Activated T-cell treated with anti-CD3 and anti-CD28 coated beads, Interleukin-2, amount 50 U/mL, for 4 hours (primary cell): ENCODE measurements around the gene EPHB1. TPM values are rescaled to one million over a fixed set of nuclear protein-coding genes. Genes with fewer than 3 reads are reported as not detected.

Experiments used
- ATAC-seq, 2 donors: fragments of 200-7000 bp; cut with Tn5 transposase; one replicate each; pipeline ENCODE4 v1.10.0; 2021
- DNase-seq: peaks from one replicate; pipeline ENCODE4 v3.0.0-alpha.2; 2020
- H3K27me3 Mint-ChIP-seq: one replicate; pipeline ENCODE4 v1.8.0; 2021; ENCODE audit warnings: low read depth, mixed read lengths
- H3K36me3 Mint-ChIP-seq: one replicate; pipeline ENCODE4 v1.8.0; 2022; ENCODE audit warnings: mixed read lengths; ENCODE audit not compliant: insufficient read depth
- H3K4me1 Mint-ChIP-seq: one replicate; pipeline ENCODE4 v1.8.0; 2021; ENCODE audit warnings: low read depth, mixed read lengths
- H3K4me3 Mint-ChIP-seq: one replicate; pipeline ENCODE4 v1.8.0; 2021; ENCODE audit warnings: mild to moderate bottlenecking, moderate library complexity, mixed read lengths
- H3K9me3 Mint-ChIP-seq: one replicate; pipeline ENCODE4 v1.8.0; 2021; ENCODE audit warnings: mixed read lengths
- total RNA-seq, 3 donors: library from RNA; stranded (reverse); gene quantifications; one replicate each; pipeline ENCODE4 v1.2.1, GENCODE V29; 2021

The EPHB1 gene
- total RNA-seq, 3 donors from 2014 or later, result 0.50 to 0.71 (median 0.68) TPM

DNA sequence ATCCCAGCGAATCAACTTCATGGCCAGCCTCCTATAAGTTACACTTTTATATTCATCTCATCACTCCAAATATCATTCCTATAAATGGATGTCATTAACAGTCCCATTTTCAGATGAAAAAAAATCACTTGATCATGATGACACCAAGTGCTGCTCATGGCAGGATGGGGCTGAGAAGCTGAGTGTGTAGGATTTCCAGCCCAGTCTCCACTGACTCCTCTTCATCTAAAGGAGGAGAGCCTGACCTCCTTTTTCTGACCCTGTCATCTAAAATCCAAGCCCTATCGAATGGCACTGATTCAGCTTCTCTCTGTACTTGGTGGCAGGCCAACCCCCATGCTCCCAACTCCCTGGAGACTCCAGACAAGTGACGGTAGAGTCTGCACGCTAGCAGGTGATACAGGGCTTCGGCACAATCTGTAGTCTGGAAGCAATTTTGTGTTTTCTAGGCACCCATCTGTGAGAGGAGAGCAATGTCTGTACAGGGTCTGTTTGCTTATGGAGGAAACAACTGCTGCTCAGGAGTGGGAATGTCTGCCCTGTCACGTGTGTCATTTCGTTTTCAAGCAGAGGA is 103.2 kb downstream of the EPHB1 start:
- no peaks in the 10 kb centered on the region for H3K4me1 Mint-ChIP-seq
- DNase-seq, result no peak
- H3K9me3 Mint-ChIP-seq, result no peaks in the 10 kb centered on the region

DNA sequence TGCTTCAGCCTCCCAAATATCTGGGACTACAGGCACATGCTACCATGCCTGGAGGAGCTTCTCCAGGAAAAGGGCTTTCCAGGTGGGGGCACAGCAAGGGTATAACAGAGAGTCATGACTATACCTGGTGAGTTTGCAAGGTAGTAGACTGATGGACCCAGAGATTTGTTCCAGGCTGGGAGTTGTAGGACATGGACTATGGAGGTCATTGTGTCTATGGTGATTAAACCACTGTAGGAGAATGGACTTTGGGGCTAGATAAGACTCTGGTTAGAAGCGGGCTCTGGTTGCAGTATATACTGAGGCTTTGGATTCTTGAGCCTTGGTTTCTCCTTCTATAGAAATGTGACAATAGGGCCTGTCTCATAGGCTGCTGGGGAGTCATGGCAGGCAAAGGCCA is 104.7 kb downstream of the EPHB1 start:
- no peaks in the 10 kb centered on the region for H3K36me3 Mint-ChIP-seq
- ATAC-seq (no peak), DNase-seq (no peak)
- peaks cover 4% of the 10 kb centered on the region for H3K4me1 Mint-ChIP-seq
- no peaks in the 10 kb centered on the region for H3K27me3 Mint-ChIP-seq
- H3K9me3 Mint-ChIP-seq, result no peaks in the 10 kb centered on the region
- no peak overlapping the region for H3K4me3 Mint-ChIP-seq

More for the DNA sequence above, 103.2 kb downstream of the EPHB1 start:
- H3K4me3 Mint-ChIP-seq, result no peak overlapping the region
- ATAC-seq, result no peak
- no peaks in the 10 kb centered on the region for H3K36me3 Mint-ChIP-seq
- peaks cover under 1% of the 10 kb centered on the region for H3K27me3 Mint-ChIP-seq

DNA sequence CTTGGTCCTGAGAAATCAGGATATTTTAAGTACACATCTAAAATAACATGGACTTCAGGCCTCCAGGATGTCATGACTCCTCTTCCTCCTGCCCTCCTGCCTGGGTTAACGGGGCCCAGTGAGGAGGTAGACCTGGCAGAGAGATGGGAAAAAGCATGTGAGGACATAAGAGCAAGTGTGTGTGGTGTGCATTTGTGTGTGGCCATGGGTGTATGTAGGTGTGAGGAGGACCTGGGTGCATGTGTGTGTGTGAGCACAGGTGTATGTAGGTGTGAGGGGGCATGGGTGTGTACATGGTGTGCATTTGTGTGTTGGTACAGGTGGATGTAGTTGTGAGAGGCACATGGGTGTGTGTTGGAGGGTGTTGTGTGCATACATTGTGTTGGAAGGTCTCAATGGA is 105.4 kb downstream of the EPHB1 start:
- H3K9me3 Mint-ChIP-seq, result no peaks in the 10 kb centered on the region
- H3K27me3 Mint-ChIP-seq, result no peaks in the 10 kb centered on the region
- no peak for ATAC-seq
- H3K4me1 Mint-ChIP-seq, result peaks cover 4% of the 10 kb centered on the region
- H3K36me3 Mint-ChIP-seq, result no peaks in the 10 kb centered on the region
- no peak for DNase-seq
- H3K4me3 Mint-ChIP-seq, result no peak overlapping the region

DNA sequence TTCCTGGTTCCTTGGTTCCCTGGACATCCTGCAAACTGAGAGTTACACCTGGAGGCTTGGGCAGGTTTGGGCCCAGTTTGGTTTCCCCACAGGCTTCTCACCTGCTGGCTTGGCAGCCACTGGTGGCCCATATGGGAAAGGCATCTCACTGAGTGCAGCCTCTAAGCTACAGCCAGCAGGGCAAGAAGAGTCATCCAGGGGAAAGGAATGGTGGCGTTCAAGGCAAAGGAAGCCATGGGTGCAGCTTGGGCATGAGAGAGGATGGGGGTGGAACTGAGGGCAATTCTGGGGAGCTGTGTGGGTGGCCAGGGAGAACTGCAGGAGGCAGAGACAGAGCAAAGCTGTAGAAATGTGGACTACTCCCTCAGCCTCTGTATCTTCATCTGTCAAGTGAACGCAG is 106.4 kb downstream of the EPHB1 start:
- H3K27me3 Mint-ChIP-seq, result peaks cover 1% of the 10 kb centered on the region
- H3K4me1 Mint-ChIP-seq, result peaks cover 4% of the 10 kb centered on the region
- no peaks in the 10 kb centered on the region for H3K36me3 Mint-ChIP-seq
- no peak for ATAC-seq
- H3K9me3 Mint-ChIP-seq, result no peaks in the 10 kb centered on the region
- no peak for DNase-seq
- H3K4me3 Mint-ChIP-seq, result no peak overlapping the region

DNA sequence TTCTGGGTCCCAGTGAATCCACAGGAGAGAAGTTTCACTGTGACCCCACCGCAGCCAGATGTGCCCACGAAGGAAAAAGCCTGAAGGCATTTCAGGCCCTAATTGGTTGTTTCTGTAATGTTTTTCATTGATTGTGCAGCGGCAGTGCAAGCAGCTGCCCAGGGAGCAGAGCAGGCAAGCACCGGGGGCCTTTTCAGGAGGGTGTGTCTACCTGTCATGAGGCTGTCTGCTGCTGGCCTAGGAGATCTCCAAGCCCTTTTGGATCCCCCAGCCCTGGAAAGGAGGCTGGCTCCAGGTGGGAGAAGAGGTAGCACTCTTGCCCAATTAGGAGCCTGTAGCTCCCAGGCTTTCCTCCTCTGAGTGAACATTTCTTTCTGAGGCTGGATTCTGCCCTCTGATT is 108.8 kb downstream of the EPHB1 start:
- no peak overlapping the region for H3K4me3 Mint-ChIP-seq
- no peaks in the 10 kb centered on the region for H3K36me3 Mint-ChIP-seq
- H3K4me1 Mint-ChIP-seq, result peaks cover 4% of the 10 kb centered on the region
- DNase-seq (no peak), ATAC-seq (no peak)
- peaks cover 1% of the 10 kb centered on the region for H3K27me3 Mint-ChIP-seq
- no peaks in the 10 kb centered on the region for H3K9me3 Mint-ChIP-seq

DNA sequence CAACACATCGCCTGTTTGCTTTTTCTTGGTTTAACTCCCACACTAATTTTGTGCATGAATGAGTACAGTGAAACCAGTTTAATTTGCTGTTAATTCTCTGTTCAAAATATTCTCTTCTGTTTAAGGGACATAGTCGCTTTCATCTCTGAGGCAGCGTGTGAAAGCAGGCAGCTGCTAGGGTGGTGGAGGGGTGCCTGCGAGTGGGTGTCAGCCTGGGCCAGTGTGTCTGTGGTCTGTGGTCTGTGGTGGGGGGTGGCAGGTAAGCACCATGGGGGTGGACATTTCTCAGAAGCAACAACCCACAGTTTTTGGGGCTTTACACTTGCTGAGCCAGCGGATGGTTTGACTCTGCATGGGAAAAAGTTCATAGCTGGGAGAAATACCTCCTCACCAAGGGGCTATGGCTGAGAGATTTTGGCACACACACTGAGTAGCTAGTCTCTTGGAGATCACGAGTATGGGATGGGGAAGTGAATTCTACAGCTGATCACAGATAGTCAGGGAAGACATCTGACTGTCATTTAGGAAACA is 109.2 kb downstream of the EPHB1 start:
- DNase-seq (no peak), ATAC-seq (no peak)
- no peaks in the 10 kb centered on the region for H3K9me3 Mint-ChIP-seq
- H3K36me3 Mint-ChIP-seq, result no peaks in the 10 kb centered on the region
- H3K4me1 Mint-ChIP-seq, result peaks cover 4% of the 10 kb centered on the region
- H3K4me3 Mint-ChIP-seq, result no peak overlapping the region
- peaks cover 1% of the 10 kb centered on the region for H3K27me3 Mint-ChIP-seq

DNA sequence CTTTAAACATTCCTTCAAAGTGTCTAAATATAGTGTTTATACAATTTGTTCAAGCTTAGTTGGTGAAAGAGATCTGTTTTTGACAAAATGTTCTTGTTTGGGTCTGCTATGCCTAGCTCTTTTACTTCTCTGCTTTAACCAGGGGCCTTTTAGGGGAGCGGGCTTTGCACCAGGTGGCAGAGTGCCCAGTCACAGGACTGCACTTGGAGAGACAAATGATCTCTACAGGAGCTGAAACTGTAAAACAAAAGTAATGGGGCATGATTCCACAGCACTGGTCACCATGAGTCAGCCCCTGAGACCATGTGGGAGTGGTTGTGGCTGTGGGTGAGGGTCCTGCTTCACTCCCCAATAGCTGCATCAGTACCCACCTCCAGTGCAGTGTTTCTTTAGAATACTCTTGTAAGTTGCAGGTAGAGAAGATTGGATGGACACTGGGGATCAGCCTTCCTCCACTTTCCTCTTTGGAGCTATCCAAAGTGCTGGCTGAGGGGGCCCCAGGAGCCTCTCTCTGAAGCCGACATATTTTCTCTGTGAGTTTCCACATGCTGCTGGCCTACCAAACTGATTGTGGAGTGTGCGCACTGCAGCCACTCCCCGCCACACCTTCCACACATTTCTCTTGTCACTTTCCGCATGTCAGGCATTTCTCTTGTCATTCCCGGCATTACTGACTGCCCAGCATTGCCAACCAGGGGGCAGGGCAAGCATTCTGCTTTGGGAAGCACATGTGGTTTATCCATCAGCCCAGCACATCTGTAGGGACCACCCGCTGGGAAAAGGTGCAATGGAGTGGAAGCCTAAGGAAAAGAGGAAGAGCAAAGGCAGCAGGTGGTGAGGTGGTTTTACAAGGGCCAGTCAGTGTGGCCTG is 110.0 kb downstream of the EPHB1 start:
- ATAC-seq, result no peak
- Mint-ChIP-seq H3K36me3 (no peaks in the 10 kb centered on the region), H3K4me1 (peaks cover 4% of the 10 kb centered on the region), H3K4me3 (no peak overlapping the region), H3K9me3 (no peaks in the 10 kb centered on the region), H3K27me3 (peaks cover 1% of the 10 kb centered on the region)
- no peak for DNase-seq

DNA sequence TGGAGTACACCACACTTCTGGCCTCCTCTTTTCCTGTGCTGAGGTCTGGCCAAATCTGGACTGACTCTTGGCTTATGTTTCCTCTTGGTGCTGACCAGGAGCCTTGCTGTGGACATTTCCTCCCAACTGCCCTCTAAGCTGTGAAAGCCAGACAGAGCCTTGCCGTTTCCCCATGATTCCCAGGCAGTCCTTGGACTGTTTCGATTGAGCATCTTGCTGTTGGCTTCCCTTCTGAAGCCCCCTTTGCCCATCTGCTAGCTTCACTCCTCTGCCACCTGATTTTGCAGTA is 110.5 kb downstream of the EPHB1 start:
- H3K27me3 Mint-ChIP-seq, result peaks cover 1% of the 10 kb centered on the region
- no peak for DNase-seq
- no peaks in the 10 kb centered on the region for H3K9me3 Mint-ChIP-seq
- H3K4me3 Mint-ChIP-seq, result no peak overlapping the region
- H3K4me1 Mint-ChIP-seq, result peaks cover 4% of the 10 kb centered on the region
- no peak for ATAC-seq
- H3K36me3 Mint-ChIP-seq, result no peaks in the 10 kb centered on the region

DNA sequence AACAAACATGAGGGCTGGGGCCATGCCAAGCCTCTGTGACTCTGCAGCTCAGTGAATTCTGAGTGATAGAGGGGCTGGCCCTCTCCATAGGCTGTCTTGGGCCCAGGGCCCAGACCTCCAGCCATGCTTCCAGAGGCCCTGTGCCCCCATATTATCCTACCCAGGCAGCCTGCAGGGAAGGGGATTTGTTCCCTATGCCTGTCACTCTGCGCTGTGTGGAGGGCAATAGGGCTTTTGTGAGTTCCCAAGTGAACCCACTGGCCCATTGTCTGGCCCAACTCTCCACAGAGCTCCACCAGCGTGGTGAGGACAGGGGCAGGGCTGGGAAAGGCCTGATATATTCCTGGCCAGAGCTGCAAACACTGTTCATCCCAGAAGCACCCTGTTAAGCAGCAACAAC is 113.2 kb downstream of the EPHB1 start:
- no peaks in the 10 kb centered on the region for H3K36me3 Mint-ChIP-seq
- H3K9me3 Mint-ChIP-seq, result no peaks in the 10 kb centered on the region
- H3K4me3 Mint-ChIP-seq, result no peak overlapping the region
- ATAC-seq, result no peak
- H3K4me1 Mint-ChIP-seq, result peaks cover 4% of the 10 kb centered on the region
- peaks cover 1% of the 10 kb centered on the region for H3K27me3 Mint-ChIP-seq
- DNase-seq, result no peak

DNA sequence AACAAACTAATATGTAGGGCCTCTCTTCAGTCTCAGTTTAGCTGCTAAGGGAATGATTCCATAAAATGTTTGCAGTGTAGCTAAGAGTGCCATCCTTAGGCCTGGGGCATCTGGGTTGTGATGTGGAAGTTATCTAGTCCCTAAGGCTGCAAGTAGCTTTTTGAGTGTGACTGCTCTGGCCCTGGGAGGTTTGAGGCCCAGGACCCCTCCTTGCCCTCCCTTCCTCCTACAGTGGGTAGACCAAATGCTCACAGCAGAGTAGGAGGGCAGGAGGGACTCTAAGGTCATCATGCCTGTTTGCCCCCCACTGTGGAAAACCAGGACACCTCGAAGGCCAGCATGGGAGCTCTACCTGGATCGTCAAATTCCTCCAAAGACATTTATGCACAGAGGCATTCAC is 115.0 kb downstream of the EPHB1 start:
- ATAC-seq (no peak), DNase-seq (no peak)
- Mint-ChIP-seq H3K4me1 (no peaks in the 10 kb centered on the region), H3K27me3 (peaks cover 1% of the 10 kb centered on the region), H3K36me3 (no peaks in the 10 kb centered on the region), H3K4me3 (no peak overlapping the region), H3K9me3 (no peaks in the 10 kb centered on the region)

DNA sequence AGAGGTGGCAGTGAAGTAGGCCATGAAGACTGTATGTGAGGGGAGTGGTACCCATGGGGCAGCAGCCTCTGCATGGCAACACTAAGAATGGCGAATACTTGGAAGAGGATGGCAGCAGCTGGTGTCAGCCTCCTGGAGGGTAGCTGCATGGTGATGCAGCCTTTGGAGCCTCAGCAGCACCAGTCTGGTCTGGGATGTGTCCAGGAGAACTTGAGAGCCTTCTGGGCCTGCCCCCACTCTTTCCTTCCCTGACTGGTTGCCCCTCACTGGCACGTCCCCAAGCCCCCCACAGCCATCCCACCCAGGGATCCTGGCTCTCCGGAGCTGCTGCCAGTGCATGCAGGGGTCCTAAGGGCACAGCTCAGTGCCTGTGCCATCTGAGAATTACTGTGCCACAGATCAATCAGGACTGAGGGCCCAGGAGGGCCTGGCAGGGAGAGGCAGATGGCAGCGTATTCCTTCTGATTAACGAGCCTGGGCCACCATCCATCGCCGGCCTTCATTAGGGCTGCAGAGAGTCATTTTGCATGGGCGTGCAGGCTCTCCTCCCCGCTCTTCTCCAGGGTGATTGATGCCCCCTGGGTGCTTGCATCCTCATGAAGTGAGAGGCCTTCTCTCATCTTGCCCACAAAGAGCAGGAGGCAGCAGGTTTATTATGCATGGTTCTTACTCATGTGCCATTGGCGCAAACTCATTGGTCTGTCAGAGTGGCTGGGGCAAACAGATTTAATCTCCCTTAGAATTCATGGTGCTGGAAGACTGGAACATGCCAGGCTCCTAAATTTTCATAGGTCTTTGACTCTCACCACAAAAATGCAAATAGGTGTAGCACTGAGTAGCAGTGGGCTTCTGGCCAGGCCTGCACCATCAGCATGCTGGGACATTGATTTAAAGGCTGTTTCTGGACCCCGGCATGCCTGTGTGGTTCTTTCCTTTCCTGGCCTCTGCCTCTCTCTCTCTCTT is 116.8 kb downstream of the EPHB1 start:
- Mint-ChIP-seq H3K4me1 (no peaks in the 10 kb centered on the region), H3K36me3 (no peaks in the 10 kb centered on the region), H3K27me3 (no peaks in the 10 kb centered on the region), H3K4me3 (no peak overlapping the region), H3K9me3 (no peaks in the 10 kb centered on the region)
- DNase-seq (no peak), ATAC-seq (no peak)

DNA sequence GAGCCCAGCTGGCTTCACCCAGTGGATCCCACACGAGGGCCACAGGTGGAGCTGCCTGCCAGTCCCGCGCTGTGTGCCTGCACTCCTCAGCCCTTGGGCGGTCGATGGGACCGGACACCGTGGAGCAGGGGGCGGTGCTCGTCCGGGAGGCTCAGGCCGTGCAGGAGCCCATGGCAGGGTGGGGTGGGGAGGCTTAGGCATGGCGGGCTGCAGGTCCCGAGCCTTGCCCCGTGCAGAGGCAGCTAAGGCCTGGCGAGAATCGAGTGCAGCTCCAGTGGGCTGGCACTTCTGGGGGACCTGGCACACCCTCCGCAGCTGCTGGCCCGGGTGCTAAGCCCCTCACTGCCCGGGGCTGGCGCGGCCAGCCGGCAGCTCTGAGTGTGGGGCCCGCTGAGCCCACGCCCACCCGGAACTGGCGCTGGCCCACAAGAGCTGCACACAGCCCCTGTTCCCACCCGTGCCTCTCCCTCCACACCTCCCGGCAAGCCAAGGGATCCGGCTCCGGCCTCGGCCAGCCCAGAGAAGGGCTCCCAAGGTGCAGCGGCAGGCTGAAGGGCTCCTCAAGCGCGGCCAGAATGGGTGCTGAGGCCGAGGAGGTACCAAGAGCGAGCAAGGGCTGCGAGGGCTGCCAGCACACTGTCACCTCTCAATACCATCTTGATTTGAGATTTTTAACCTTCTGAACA is 121.4 kb downstream of the EPHB1 start:
- no peaks in the 10 kb centered on the region for H3K9me3 Mint-ChIP-seq
- DNase-seq, result no peak
- H3K27me3 Mint-ChIP-seq, result peaks cover 3% of the 10 kb centered on the region
- H3K4me3 Mint-ChIP-seq, result no peak overlapping the region
- H3K4me1 Mint-ChIP-seq, result no peaks in the 10 kb centered on the region
- no peaks in the 10 kb centered on the region for H3K36me3 Mint-ChIP-seq
- ATAC-seq, result no peak

DNA sequence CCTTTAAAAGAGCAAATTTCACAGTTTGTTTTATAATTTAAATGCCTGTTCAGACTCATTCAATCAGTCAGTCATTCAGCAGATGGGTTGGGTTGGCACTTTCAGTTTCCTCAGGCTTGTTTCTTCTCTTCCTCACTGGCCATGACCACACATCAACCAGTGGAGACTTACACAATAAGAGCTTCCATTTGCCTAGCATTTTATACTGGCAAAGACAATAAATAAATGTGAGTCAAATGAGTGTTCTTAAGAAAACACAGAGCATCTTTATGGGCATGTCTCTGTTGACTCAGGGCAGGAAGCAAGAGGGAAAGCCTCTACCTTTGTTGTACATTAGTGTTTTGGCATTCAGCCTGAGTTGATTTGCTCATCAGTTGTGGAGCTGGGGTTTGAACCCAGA is 122.6 kb downstream of the EPHB1 start:
- Mint-ChIP-seq H3K4me3 (no peak overlapping the region), H3K4me1 (no peaks in the 10 kb centered on the region), H3K9me3 (no peaks in the 10 kb centered on the region), H3K27me3 (peaks cover 3% of the 10 kb centered on the region), H3K36me3 (no peaks in the 10 kb centered on the region)
- DNase-seq, result no peak
- ATAC-seq, result no peak

DNA sequence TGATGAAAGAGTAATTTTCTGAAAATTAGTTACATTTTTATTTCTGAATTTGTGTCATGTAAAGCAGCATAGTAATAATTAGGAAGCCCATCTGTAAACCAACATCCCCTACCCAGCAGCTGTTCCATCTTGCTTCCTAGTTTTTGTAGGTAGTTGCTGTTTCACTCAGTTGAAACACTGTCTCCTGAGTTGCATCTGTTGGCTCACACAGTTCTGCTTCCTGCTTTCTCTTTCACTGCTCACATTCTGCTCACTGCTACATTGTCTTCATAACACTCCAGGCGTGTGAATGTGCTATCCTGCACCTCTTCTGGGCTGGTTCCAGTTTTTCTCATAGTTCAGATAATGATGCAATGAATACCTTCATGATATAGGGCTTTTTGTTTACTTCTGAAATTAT is 123.4 kb downstream of the EPHB1 start:
- Mint-ChIP-seq H3K36me3 (no peaks in the 10 kb centered on the region), H3K4me1 (no peaks in the 10 kb centered on the region), H3K27me3 (peaks cover 3% of the 10 kb centered on the region), H3K4me3 (no peak overlapping the region), H3K9me3 (no peaks in the 10 kb centered on the region)
- ATAC-seq, result no peak
- DNase-seq, result no peak
